Activated B cell treated with CpG ODN at 0.5 μM for 24 hours (primary cell): ENCODE measurements around the gene TMEM167A. TPM values are rescaled to one million over a fixed set of nuclear protein-coding genes. Genes with fewer than 3 reads are reported as not detected.

Experiments used
- ATAC-seq: fragments of 200-7000 bp; cut with Tn5 transposase; one replicate; pipeline ENCODE4 v1.10.0; 2021; ENCODE audit warnings: low read depth, mild to moderate bottlenecking, moderate library complexity
- CTCF ChIA-PET: fragments of 350-600 bp; sonication (Branson Sonifier 250); formaldehyde crosslinking; loops from one replicate; lab custom pipeline; 2021; ENCODE audit warnings: antibody characterized with exemption; lab: Charles Lee
- POLR2A ChIA-PET: fragments of 350-600 bp; sonication (Branson Sonifier 250); formaldehyde crosslinking; loops from one replicate; lab custom pipeline; 2021; ENCODE audit warnings: antibody characterized with exemption; lab: Charles Lee
- DNase-seq: peaks from one replicate; pipeline ENCODE4 v3.0.0; 2022
- H3K27ac Mint-ChIP-seq: one replicate; pipeline ENCODE4 v1.8.0; 2020; ENCODE audit warnings: mixed read lengths
- H3K27me3 Mint-ChIP-seq: one replicate; pipeline ENCODE4 v1.8.0; 2021; ENCODE audit warnings: mixed read lengths
- H3K36me3 Mint-ChIP-seq: one replicate; pipeline ENCODE4 v1.8.0; 2021; ENCODE audit warnings: low read depth, mixed read lengths
- H3K4me1 Mint-ChIP-seq: one replicate; pipeline ENCODE4 v1.8.0; 2021; ENCODE audit warnings: mixed read lengths
- H3K4me3 Mint-ChIP-seq: one replicate; pipeline ENCODE4 v1.8.0; 2020; ENCODE audit warnings: mild to moderate bottlenecking, mixed read lengths
- H3K9me3 Mint-ChIP-seq: one replicate; pipeline ENCODE4 v1.8.0; 2020; ENCODE audit warnings: mixed read lengths
- intact Hi-C: fragments of 100-400 bp; cut with micrococcal nuclease; formaldehyde crosslinking; loops from one replicate; pipeline ENCODE4 v1.15.1; 2024
- total RNA-seq: library from RNA; stranded (reverse); gene quantifications from 2 replicates; pipeline ENCODE4 v1.2.3, GENCODE V29; 2022
- TF ChIP-seq, protein P1 (sequence below): fragments of 200-600 bp; IDR thresholded peaks from one replicate; pipeline ENCODE4 v1.8.0; 2022; ENCODE audit warnings: antibody characterized with exemption, mild to moderate bottlenecking

TMEM167A gene
- total RNA-seq, 1 donor from 2014 or later = 50.3 TPM

DNA sequence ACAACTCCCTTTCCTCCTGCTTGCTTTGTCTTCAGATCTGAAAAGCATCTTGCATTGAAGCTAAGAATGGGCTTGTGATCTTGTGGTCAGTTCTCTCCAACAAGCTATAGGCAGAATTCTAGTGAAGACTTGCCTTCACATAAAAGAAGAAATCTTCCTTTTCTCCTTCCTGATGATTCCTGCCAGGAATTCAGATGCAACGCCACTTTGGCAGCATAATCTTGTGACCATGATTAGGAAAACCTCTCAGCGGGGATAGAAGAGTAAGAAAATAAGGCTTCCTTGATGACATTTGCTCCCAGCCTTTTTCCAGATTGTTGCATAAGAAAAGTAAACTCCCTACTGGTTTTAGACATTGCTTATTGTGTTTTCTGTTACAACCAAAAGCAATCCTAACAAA lies 73.4 kb downstream of the TMEM167A start:
- intact Hi-C loops = no loop called here
- peaks cover 4% of the 10 kb centered on the region for H3K27me3 Mint-ChIP-seq
- no peaks in the 10 kb centered on the region for H3K4me1 Mint-ChIP-seq
- H3K4me3 Mint-ChIP-seq = no peak overlapping the region
- H3K36me3 Mint-ChIP-seq = no peaks in the 10 kb centered on the region
- DNase-seq (no peak), ATAC-seq (no peak)
- POLR2A ChIA-PET = no interaction called here
- CTCF ChIA-PET = no interaction called here
- H3K9me3 Mint-ChIP-seq = no peaks in the 10 kb centered on the region
- no peak overlapping the region for H3K27ac Mint-ChIP-seq
- TF ChIP-seq, protein P1, sequence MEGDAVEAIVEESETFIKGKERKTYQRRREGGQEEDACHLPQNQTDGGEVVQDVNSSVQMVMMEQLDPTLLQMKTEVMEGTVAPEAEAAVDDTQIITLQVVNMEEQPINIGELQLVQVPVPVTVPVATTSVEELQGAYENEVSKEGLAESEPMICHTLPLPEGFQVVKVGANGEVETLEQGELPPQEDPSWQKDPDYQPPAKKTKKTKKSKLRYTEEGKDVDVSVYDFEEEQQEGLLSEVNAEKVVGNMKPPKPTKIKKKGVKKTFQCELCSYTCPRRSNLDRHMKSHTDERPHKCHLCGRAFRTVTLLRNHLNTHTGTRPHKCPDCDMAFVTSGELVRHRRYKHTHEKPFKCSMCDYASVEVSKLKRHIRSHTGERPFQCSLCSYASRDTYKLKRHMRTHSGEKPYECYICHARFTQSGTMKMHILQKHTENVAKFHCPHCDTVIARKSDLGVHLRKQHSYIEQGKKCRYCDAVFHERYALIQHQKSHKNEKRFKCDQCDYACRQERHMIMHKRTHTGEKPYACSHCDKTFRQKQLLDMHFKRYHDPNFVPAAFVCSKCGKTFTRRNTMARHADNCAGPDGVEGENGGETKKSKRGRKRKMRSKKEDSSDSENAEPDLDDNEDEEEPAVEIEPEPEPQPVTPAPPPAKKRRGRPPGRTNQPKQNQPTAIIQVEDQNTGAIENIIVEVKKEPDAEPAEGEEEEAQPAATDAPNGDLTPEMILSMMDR = no peak

Other genes with a start within 250 kb of the TMEM167A start
- gene XRCC4, start 153 bp upstream of the TMEM167A start, total RNA-seq = 8.1 and 8.5 TPM in 2 replicates